T-helper 2 cell treated with Interferon-gamma antibody and Interleukin-4, amounts not matched to agents 5 μg/mL and 100 μg/mL, for 36 hours (primary cell): ENCODE results near the gene ZNF483.

Source experiments
- DNase-seq: peaks from one replicate; pipeline ENCODE4 v3.0.0; 2021; ENCODE audit warnings: low spot score
- H3K27ac Mint-ChIP-seq: one replicate; pipeline ENCODE4 v1.8.0; 2021; ENCODE audit warnings: mild to moderate bottlenecking, mixed read lengths
- H3K27me3 Mint-ChIP-seq: one replicate; pipeline ENCODE4 v1.8.0; 2021; ENCODE audit warnings: low read depth, mixed read lengths
- H3K36me3 Mint-ChIP-seq: one replicate; pipeline ENCODE4 v1.8.0; 2021; ENCODE audit warnings: low read depth, mixed read lengths
- H3K4me1 Mint-ChIP-seq: one replicate; pipeline ENCODE4 v1.8.0; 2021; ENCODE audit warnings: low read depth, mixed read lengths
- H3K4me3 Mint-ChIP-seq: one replicate; pipeline ENCODE4 v1.8.0; 2022; ENCODE audit warnings: mild to moderate bottlenecking, moderate library complexity, mixed read lengths
- H3K9me3 Mint-ChIP-seq: one replicate; pipeline ENCODE4 v1.8.0; 2021; ENCODE audit warnings: mixed read lengths

The ZNF483 gene

DNA sequence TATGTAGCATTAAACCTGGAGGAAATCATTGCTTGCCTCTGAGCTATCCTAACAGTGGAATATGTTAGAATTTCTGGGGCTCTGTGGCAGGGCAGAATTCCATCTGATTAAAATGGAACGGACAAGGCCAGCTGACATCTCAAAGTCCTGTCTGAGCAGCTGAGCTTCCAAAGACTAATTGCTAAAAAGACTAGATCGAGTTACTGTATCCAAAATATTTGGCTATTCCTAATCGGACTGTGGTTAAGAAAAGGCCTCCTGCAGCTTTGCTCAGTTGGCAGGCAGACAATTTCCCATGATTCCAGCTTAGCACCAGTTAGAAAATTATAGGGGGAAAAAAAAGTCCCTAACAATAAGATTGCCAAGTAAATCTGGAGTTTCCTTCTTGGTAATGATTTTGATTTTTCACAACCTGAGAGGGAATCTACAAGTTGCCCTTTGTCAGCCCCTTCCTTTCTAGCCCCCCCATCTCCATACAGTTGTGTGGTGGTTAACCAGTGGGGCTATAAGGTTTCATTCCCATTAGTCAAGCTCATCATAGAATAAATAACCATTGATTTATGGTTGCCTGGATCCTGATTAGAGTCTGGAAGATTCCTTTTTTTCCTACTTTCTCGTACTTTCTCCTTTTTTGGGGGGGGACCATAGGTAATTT lies 48.1 kb downstream of the ZNF483 start:
- peaks cover 17% of the 10 kb centered on the region for H3K9me3 Mint-ChIP-seq
- no peaks in the 10 kb centered on the region for H3K4me1 Mint-ChIP-seq
- no peak overlapping the region for H3K27ac Mint-ChIP-seq
- H3K27me3 Mint-ChIP-seq = no peaks in the 10 kb centered on the region
- no peak overlapping the region for H3K4me3 Mint-ChIP-seq
- DNase-seq = no peak
- no peaks in the 10 kb centered on the region for H3K36me3 Mint-ChIP-seq

DNA sequence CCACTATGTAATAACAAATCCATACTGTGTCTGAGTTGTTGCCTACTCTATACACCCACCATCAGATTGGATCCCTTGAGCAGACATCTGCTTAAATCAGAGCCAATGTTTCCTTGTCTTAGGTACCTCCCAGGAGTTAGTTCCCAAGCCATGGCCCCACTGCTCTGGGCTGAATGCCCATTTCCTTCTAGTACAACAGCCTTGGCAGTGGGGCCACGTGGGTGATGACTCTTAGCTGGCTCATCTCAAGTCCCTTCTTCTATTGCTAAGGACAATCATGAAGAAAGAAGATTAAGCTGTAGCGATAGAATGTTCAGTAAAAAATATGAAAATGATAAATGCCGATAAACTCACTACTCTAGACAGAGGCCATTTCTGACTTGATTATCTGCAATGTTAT lies 57.9 kb downstream of the ZNF483 start:
- Mint-ChIP-seq H3K27ac (no peak overlapping the region), H3K36me3 (no peaks in the 10 kb centered on the region), H3K4me3 (no peak overlapping the region), H3K4me1 (no peaks in the 10 kb centered on the region), H3K27me3 (no peaks in the 10 kb centered on the region), H3K9me3 (no peaks in the 10 kb centered on the region)
- DNase-seq = no peak

DNA sequence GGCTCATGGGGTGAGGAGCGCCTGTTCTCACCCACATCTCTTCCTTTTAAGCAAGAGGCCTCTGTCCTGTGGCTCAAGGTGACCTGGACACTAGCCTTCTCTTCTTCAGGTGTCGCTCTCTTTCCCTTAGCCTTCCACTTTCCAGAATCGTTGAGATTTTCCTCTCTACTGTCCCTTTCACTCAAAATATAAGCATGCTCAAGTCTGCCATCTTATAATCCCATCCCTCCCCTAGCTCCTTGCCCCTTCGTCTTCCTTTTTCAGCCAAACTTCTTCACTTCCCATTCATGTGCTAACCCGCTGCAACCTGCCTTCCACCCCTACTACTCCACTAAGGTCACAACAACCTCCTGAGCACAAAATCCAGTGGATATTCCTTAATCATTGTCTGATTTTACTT lies 61.4 kb downstream of the ZNF483 start:
- Mint-ChIP-seq H3K4me1 (no peaks in the 10 kb centered on the region), H3K27me3 (no peaks in the 10 kb centered on the region), H3K36me3 (no peaks in the 10 kb centered on the region), H3K4me3 (no peak overlapping the region), H3K27ac (no peak overlapping the region), H3K9me3 (no peaks in the 10 kb centered on the region)
- DNase-seq = no peak

DNA sequence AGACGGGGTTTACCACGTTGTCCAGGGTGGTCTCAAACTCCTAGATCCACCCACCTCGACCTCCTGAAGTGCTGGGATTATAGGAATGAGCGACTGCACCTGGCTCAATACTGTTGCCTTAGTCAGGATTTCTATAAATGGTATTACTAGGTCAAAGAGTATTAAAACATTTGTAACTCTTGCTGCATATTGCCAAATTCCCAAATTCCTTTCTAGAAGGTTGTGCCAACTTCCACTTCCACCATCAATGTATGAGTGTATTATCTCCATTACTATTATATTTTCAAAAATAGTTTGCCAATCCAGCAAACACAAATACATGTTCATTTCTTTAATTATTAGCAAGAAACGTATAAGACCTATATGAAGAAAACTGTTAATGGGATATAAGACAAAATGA lies 63.9 kb downstream of the ZNF483 start:
- Mint-ChIP-seq H3K27me3 (no peaks in the 10 kb centered on the region), H3K9me3 (no peaks in the 10 kb centered on the region), H3K4me1 (no peaks in the 10 kb centered on the region), H3K36me3 (no peaks in the 10 kb centered on the region), H3K4me3 (no peak overlapping the region), H3K27ac (no peak overlapping the region)
- DNase-seq = no peak

DNA sequence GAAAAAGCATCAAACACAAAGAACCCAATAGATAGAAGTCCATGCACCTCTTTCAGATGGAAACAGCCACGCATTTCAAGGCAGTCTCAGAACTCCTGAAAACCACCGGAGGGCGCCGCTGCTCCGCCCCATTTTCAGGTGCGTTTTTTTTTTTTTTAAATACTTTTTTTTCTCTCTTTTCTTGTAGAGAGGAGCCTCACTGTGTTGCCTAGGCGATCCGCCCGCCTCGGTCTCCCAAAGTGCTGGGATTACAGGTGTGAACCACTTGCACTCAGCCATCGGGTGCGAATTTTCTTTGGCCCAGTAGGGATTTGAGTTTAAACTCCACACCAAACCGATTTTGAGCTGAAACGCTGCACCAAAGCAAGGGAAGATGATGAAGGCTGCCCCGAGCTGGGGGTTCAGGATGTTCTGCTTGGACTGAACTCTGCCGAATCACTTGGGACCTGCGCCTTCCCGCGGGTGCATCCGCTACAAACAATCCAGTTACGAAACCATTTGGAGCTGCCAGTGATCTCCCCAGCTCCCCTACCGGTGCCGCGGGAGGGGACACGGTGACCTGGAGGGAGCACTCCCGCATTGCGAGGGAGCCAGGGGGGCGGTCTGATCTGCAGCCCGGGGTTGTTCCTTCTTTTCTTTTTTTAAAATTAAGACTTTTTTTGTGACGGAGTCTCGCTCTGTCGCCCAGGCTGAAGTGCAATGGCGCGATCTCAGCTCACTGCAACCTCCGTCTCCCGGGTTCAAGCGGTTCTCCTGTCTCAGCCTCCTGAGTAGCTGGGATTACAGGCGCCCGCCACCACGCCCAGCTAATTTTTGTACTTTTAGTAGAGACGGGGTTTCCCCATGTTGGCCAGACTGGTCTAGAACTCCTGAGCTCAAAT lies 73.1 kb downstream of the ZNF483 start:
- H3K4me3 Mint-ChIP-seq = peak overlapping the region; percentile 90
- peaks cover 46% of the 10 kb centered on the region for H3K27me3 Mint-ChIP-seq
- H3K9me3 Mint-ChIP-seq = no peaks in the 10 kb centered on the region
- peak; percentile 22 for DNase-seq
- H3K27ac Mint-ChIP-seq = no peak overlapping the region
- H3K4me1 Mint-ChIP-seq = peaks cover 16% of the 10 kb centered on the region
- H3K36me3 Mint-ChIP-seq = peaks cover 2% of the 10 kb centered on the region

DNA sequence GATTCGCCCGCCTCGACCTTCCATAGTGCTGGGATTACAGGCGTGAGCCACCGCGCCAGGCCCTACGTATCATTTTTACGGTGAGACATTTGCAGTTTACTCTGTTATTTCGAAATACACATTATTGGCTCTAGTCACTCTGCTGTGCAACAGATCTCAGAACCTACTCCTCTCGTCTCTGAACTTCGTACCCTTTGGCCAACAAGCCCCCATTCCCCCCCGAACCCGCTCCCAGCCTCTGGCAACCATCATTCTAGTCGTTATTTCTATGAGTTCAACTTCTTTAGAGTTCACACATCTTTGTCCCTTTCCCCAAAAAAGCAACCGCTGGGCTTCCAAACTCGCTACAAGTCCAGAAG lies 73.7 kb downstream of the ZNF483 start:
- Mint-ChIP-seq H3K9me3 (no peaks in the 10 kb centered on the region), H3K4me3 (peak overlapping the region; percentile 90), H3K36me3 (peaks cover 2% of the 10 kb centered on the region), H3K27me3 (peaks cover 46% of the 10 kb centered on the region), H3K4me1 (peaks cover 16% of the 10 kb centered on the region), H3K27ac (no peak overlapping the region)
- DNase-seq = no peak

DNA sequence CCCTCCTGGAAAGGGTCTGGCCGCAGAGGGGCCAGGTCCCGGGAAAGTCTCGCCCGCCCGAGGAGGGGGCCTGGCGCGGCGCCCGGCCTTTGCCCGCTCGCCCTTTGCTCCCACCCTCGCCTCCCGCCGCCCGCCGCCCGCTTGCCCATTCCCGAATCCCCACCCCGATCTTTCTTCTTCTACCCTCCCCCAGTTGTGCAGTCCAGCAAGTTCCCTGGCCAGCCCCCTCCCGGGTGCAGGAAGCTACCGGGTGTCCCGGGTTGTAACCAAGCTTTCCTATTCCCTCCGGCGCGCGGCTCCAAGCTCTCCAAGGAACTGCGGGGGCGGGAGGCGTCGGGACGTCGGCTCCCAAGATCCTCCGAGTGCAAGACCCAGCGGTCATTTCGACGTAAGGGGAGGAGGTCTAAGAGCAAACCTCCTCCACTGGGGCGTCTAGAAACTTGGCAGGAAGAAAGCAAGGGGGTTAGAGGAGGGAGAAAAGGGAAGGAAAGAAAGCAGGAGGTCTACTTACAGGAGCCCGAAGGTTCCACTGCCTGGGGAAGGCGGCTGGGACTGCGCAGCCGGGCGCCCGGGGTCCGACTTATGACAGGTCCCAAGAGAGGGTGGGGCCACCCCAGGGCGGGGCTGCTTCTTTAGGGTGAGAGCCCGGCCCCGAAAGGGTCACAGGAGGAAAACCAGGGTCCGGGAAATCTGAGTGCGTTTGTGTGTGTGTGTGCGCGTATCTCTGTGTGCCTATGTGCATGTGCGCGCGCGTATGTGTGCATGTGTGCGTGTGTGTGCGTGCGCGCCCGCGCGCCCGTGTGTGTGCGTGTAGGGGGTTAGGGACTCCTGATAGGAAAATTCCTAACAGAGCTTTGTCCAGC lies 74.3 kb downstream of the ZNF483 start, which contains the start of gene PTGR1:
Gene PTGR1 (minus strand): TSS at position 556 of the 863 bp plus-strand sequence. CDS start 2,225 bp downstream, outside the sequence.
- Mint-ChIP-seq H3K9me3 (no peaks in the 10 kb centered on the region), H3K4me3 (peak within 1 kb of the TSS; percentile 90), H3K27me3 (peaks cover 46% of the 10 kb centered on the region), H3K36me3 (peaks cover 2% of the 10 kb centered on the region), H3K27ac (no peak within 1 kb of the TSS), H3K4me1 (peaks cover 16% of the 10 kb centered on the region)
- peak; percentile 6 for DNase-seq

DNA sequence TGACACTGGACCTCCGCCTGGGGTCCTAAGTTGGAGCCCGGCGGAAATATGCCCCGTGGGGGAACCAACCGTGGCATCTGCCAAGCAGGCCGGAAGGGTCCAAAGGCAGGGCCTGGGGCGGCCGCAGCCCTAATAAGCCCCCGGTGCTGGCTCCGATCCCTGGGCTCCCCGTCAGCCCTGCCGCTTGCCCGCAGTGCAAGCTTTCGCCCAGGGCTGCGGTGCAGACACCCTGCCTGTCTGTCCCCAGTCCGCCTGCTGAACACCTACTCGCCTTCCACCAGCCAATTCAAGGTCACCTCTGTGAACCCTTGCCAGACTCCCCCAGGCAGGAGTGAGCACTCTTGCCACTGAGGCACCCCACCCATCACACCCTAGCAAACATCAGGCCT lies 75.0 kb downstream of the ZNF483 start:
- no peak overlapping the region for H3K27ac Mint-ChIP-seq
- H3K36me3 Mint-ChIP-seq = peaks cover 2% of the 10 kb centered on the region
- H3K4me3 Mint-ChIP-seq = peak overlapping the region; percentile 90
- peaks cover 16% of the 10 kb centered on the region for H3K4me1 Mint-ChIP-seq
- no peaks in the 10 kb centered on the region for H3K9me3 Mint-ChIP-seq
- no peak for DNase-seq
- peaks cover 49% of the 10 kb centered on the region for H3K27me3 Mint-ChIP-seq

DNA sequence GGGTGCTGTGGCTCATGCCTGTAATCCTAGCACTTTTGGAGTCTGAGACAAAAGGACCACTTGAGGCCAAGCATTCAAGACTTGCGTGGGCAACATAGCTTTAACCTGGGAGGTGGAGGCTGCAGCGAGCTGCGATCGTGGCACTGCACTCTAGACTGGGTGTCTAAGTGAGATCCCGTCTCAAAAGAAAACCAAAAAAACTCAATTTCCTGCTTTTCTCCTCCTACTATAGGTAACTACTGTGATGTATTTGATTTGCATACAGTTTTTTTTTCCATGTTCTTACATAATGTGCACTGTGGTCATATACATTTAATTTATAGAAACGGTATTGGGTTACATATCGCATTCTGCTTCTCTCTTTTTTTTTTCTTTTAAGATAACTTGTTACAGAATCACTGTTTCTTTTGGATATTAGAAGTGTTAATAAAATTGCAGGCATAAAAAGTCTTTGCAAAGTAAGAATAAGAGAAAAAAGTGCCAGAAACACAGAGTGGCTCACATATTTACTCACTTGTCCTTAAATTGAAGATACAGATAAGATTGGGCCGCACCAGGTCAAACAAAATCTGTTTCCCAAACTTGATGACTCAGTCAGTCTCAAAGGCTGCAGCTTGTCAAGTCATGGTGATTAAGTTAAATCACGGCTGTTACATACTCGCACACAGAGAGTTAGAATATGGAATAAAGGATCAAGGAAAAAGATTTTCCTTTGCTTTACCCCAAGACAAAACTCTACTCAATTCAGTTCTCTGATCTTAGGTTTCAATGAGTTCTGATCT lies 76.4 kb downstream of the ZNF483 start:
- Mint-ChIP-seq H3K27me3 (peaks cover 49% of the 10 kb centered on the region), H3K36me3 (peaks cover 2% of the 10 kb centered on the region), H3K4me1 (peaks cover 16% of the 10 kb centered on the region), H3K9me3 (no peaks in the 10 kb centered on the region), H3K4me3 (no peak overlapping the region), H3K27ac (no peak overlapping the region)
- DNase-seq = no peak

DNA sequence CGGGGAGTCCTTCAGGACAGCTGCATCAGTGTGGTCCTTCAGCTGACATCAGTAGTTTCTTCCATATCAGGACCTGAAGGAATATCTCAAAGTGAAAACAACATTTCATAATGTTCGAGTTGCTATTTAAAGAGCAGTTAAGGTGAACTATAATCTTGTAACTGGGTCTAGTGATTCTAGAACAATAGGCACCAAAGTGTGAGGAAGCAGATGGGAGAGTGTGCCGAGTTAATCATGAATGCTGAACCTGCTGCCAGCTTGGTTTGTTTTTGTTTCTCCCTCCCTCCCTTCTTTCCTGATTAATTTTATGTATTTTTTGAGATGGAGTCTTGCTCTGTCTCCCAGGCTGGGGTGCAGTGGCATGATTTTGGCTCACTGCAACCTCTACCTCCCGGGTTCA lies 78.1 kb downstream of the ZNF483 start:
- DNase-seq = no peak
- Mint-ChIP-seq H3K4me1 (peaks cover 9% of the 10 kb centered on the region), H3K27me3 (peaks cover 44% of the 10 kb centered on the region), H3K4me3 (no peak overlapping the region), H3K36me3 (peaks cover 2% of the 10 kb centered on the region), H3K9me3 (no peaks in the 10 kb centered on the region), H3K27ac (no peak overlapping the region)

DNA sequence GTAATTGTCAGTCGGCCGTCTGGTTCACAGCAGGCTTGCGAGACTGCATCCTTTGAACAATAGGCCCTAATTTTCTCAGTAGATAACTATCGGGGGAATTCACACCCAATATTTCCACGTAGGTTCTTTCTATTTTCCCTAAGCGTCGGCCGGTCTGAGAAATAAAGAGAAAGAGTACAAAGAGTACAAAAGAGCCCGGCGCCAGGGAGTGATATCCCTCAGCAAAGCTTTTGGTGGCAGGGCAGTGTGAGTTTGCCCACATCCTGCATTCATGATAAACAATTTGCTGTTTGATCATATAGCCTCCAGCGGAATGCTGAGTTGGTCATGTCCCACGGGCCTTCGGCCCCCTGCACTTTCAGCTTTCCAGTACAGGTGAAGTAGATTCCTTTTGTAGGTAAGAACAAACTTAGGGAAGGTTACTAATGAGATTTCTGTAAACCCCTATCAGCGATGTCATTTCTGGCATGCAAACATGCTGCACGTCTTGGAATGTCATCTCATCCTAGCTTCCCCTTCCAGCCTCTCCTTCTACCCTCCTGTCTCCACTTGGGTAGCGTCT lies 79.2 kb downstream of the ZNF483 start:
- no peaks in the 10 kb centered on the region for H3K9me3 Mint-ChIP-seq
- no peak overlapping the region for H3K27ac Mint-ChIP-seq
- peaks cover 37% of the 10 kb centered on the region for H3K27me3 Mint-ChIP-seq
- peaks cover 2% of the 10 kb centered on the region for H3K36me3 Mint-ChIP-seq
- H3K4me1 Mint-ChIP-seq = peaks cover 3% of the 10 kb centered on the region
- no peak overlapping the region for H3K4me3 Mint-ChIP-seq
- no peak for DNase-seq

DNA sequence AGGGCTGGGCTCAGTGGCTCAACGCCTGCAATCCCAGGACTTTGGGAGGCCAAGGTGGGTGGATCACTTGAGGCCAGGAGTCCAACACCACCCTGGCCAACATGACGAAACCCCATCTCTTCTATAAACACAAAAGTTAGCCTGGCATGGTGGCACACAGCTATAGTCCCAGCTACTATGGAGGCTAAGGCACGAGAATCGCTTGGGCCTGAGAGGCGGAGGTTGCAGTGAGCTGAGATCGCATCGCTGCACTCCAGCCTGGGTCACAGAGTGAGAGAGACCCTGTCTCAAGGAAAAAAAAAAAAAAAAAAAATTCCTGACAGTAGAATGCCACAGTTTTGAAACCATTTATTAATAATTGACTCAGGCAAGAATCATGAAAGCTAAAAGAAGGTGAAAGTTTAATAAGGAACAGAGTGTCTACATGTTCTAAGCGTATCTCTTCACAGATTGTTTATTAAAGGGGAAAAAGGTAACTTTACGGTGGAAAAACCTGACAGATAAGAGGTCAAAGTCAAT lies 80.1 kb downstream of the ZNF483 start:
- Mint-ChIP-seq H3K4me3 (no peak overlapping the region), H3K36me3 (no peaks in the 10 kb centered on the region), H3K9me3 (no peaks in the 10 kb centered on the region), H3K4me1 (no peaks in the 10 kb centered on the region), H3K27ac (no peak overlapping the region), H3K27me3 (peaks cover 28% of the 10 kb centered on the region)
- no peak for DNase-seq

DNA sequence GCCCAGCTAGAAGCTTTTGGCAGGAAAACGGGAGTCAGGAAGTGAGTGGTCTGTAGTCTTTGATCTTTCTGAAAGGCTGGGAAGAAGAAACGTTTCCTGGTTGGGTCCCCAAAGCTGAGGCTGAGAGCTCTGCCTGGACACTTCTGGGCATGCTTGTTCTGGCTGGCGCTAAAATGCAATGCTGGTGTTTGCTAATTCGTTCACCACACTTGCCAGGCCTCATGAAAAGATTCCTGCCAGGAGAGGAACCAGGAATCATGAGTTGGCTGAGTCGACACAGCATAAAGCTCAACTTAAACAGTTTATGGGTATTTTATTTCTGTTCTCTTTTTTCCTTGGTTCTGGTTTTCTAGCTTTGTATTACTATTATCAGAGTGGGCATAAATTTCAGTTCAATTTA lies 85.2 kb downstream of the ZNF483 start:
- H3K27ac Mint-ChIP-seq = no peak overlapping the region
- peaks cover 18% of the 10 kb centered on the region for H3K27me3 Mint-ChIP-seq
- H3K36me3 Mint-ChIP-seq = no peaks in the 10 kb centered on the region
- H3K4me1 Mint-ChIP-seq = no peaks in the 10 kb centered on the region
- no peak for DNase-seq
- no peaks in the 10 kb centered on the region for H3K9me3 Mint-ChIP-seq
- no peak overlapping the region for H3K4me3 Mint-ChIP-seq
